T-helper 2 cell treated with Interferon-gamma antibody and Interleukin-4, amounts not matched to agents 5 μg/mL and 100 μg/mL, for 36 hours (primary cell): ENCODE measurements around the gene VCP.

ENCODE experiments used
- DNase-seq: peaks from one replicate; pipeline ENCODE4 v3.0.0; 2021; ENCODE audit warnings: low spot score
- H3K27ac Mint-ChIP-seq: one replicate; pipeline ENCODE4 v1.8.0; 2021; ENCODE audit warnings: mild to moderate bottlenecking, mixed read lengths
- H3K27me3 Mint-ChIP-seq: one replicate; pipeline ENCODE4 v1.8.0; 2021; ENCODE audit warnings: low read depth, mixed read lengths
- H3K36me3 Mint-ChIP-seq: one replicate; pipeline ENCODE4 v1.8.0; 2021; ENCODE audit warnings: low read depth, mixed read lengths
- H3K4me1 Mint-ChIP-seq: one replicate; pipeline ENCODE4 v1.8.0; 2021; ENCODE audit warnings: low read depth, mixed read lengths
- H3K4me3 Mint-ChIP-seq: one replicate; pipeline ENCODE4 v1.8.0; 2022; ENCODE audit warnings: mild to moderate bottlenecking, moderate library complexity, mixed read lengths
- H3K9me3 Mint-ChIP-seq: one replicate; pipeline ENCODE4 v1.8.0; 2021; ENCODE audit warnings: mixed read lengths

The VCP gene

DNA sequence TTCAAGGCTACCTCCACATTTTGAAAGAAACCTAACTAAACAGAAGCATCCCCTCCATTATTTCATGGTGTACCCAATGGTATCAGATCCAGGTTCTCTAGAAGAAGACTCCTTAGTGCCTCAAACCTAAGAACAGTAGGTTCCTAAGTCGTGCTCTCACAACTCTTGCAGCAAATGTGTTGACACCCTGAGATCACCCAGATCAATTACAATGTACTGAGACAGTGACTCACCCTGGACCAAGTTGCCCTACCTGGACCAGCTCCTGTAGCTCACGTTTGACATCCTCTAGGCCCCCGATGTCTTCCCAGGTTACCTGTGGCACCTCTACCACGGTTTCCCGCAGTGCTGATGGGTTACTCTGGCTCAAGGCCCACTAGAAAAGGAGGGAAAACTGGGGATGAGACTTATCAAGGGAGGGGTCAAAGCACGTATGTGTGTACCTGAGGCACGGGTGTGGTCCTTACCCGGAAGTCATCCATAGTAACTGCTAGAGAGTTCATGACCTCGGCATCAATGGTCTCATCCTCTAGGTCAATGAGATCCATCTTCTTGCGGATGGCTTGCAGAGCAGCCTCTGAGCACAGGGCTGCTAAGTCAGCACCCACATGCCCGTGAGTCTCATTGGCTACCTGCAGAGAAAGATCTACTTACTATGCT lies 11.7 kb downstream of the VCP start:
- Mint-ChIP-seq H3K4me3 (no peak overlapping the region), H3K4me1 (no peaks in the 10 kb centered on the region), H3K27ac (no peak overlapping the region), H3K27me3 (no peaks in the 10 kb centered on the region), H3K36me3 (peaks cover 82% of the 10 kb centered on the region), H3K9me3 (no peaks in the 10 kb centered on the region)
- DNase-seq = no peak

GRCh38 chr9:35059438-35059837 lies 13.0 kb downstream of the VCP start:
- H3K27me3 Mint-ChIP-seq = no peaks in the 10 kb centered on the region
- H3K36me3 Mint-ChIP-seq = peaks cover 84% of the 10 kb centered on the region
- H3K4me1 Mint-ChIP-seq = no peaks in the 10 kb centered on the region
- H3K27ac Mint-ChIP-seq = no peak overlapping the region
- H3K4me3 Mint-ChIP-seq = no peak overlapping the region
- DNase-seq = no peak
- no peaks in the 10 kb centered on the region for H3K9me3 Mint-ChIP-seq

- DNase-seq = no peak
- H3K36me3 Mint-ChIP-seq = peaks cover 77% of the 10 kb centered on the region
- no peaks in the 10 kb centered on the region for H3K27me3 Mint-ChIP-seq
- no peaks in the 10 kb centered on the region for H3K4me1 Mint-ChIP-seq
- no peaks in the 10 kb centered on the region for H3K9me3 Mint-ChIP-seq
- H3K4me3 Mint-ChIP-seq = no peak overlapping the region
- H3K27ac Mint-ChIP-seq = no peak overlapping the region
These were observed 15.2 kb downstream of the VCP start for GRCh38 chr9:35057271-35057620.

- H3K9me3 Mint-ChIP-seq = no peaks in the 10 kb centered on the region
- DNase-seq = no peak
- peaks cover 72% of the 10 kb centered on the region for H3K36me3 Mint-ChIP-seq
- no peaks in the 10 kb centered on the region for H3K4me1 Mint-ChIP-seq
- no peak overlapping the region for H3K27ac Mint-ChIP-seq
- no peak overlapping the region for H3K4me3 Mint-ChIP-seq
- H3K27me3 Mint-ChIP-seq = no peaks in the 10 kb centered on the region
These were observed 15.7 kb downstream of the VCP start for GRCh38 chr9:35056571-35057270.

DNA sequence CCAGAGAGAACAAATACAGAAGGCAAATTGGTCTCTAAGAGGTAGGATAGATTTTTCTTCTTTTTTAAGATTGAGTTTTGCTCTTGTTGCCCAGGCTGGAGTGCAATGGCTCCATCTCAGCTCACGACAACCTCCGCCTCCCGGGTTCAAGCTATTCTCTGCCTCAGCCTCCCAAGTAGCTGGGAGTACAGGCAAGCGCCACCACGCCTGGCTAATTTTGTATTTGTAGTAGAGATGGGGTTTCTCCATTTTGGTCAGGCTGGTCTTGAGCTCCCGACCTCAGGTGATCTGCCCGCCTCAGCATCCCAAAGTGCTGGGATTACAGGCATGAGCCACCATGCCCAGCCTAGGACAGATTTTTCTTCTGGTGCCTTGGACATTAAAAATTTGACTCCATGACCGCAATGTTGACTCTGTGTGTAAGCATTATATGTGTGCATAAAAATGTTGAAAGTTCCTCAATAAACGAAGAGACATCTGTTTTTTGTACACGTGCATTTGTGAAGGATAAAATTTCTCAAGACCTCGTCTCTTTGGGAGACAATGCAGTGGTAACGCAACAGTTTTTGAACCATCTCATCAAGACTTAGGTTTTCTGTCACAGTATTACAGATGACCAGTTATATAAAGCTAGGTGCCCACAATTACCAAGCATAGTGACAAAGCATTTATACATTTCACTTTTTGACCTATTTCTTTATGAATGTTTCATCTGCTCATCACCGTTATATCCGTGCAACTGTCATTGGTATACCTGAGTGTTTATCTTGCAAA lies 17.4 kb downstream of the VCP start:
- Mint-ChIP-seq H3K27me3 (no peaks in the 10 kb centered on the region), H3K36me3 (peaks cover 60% of the 10 kb centered on the region), H3K4me3 (no peak overlapping the region), H3K27ac (no peak overlapping the region), H3K9me3 (no peaks in the 10 kb centered on the region), H3K4me1 (no peaks in the 10 kb centered on the region)
- no peak for DNase-seq

DNA sequence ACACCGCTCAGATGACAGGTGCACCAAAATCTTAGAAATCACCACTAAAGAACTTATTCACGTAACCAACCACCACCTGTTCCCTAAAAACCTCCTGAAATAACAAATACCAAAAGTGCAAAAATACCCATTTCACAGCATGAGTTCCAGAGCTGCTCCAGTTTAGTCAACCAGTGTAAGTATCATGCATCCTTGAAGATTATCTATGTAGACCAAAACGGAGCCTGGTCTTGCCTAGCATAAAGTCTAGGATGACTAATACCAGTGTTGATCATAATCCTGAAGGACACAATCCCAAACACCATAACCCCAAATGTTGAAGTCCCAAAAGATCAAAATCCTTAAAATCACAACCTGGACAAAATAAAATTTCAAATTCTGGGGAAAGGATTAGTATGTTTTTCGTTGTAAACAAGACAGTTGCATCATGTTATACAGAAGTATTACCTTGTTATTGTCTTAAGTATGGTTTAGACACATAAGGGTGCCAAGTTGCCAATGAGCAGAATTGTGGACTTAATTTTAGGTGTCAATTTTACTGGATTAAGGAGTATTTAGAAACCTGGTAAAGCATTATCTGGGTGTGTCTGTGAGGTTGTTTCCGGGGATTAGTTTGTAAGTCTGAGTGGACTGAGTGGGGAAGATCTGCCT lies 18.1 kb downstream of the VCP start:
- Mint-ChIP-seq H3K4me1 (no peaks in the 10 kb centered on the region), H3K4me3 (no peak overlapping the region), H3K9me3 (no peaks in the 10 kb centered on the region), H3K36me3 (peaks cover 53% of the 10 kb centered on the region), H3K27ac (no peak overlapping the region), H3K27me3 (no peaks in the 10 kb centered on the region)
- DNase-seq = no peak

DNA sequence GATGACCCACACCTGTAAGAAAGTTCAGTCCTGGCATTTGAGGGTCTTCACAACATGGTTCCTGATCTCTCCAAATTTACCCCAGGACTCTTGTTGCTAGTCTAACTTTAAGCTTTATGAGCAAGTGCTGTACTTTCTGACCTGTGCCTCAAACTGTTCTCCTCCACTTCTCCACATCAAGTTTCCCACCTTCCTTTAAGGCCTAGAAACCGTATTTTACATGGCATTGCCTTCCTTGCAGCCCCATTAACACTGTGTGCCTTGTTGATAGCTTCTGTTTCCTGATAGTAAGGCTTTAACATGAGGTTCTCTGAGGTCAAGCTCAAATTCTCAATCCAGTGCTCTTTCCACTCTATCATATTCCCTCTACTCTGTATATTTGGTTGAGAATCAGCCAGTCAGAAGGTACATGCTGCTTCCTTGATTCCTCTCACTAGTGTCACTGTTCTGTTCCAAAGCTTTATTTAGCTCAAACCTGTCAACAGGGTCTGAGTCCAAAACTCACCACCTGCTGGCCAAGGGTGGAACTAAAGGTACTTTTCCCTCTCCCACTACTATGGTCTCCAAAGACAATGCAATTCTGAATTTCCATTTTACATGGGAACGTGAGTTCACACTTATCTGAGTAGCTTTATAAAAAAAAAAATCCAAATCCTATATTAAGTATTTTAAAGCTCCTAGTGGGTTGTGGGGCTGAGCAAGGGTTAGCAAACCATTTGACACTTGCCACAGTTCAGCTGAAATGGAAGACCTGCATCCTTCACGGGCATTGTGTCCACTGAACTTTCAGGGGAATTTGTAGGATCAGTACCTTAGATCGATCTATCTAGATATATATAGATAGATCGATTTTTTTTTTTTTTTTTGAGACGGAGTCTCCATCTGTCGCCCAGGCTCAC lies 21.1 kb downstream of the VCP start:
- Mint-ChIP-seq H3K27me3 (no peaks in the 10 kb centered on the region), H3K27ac (no peak overlapping the region), H3K9me3 (no peaks in the 10 kb centered on the region), H3K4me1 (no peaks in the 10 kb centered on the region), H3K36me3 (peaks cover 38% of the 10 kb centered on the region), H3K4me3 (no peak overlapping the region)
- no peak for DNase-seq

GRCh38 chr9:35048511-35048910 lies 23.9 kb downstream of the VCP start:
- Mint-ChIP-seq H3K27ac (no peak overlapping the region), H3K4me3 (no peak overlapping the region)

DNA sequence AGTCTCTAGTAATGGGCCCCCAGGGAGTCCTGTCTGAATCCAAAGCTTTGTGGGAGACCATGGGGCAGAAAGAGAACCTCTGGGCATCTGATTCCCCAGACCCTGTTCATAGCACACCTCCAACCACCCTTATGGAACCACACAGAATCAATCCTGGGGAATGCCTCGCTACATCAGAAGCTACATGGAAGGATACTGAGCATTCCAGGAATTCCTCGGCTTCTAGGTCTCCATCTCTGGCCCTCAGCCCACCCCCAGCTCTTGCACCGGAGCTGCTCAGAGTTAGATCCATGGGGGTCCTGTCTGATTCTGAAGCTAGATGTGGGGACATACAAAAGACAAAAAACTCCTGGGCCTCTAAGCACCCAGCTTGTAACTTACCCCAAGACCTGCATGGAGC lies 28.4 kb downstream of the VCP start:
- DNase-seq = no peak
- Mint-ChIP-seq H3K4me3 (no peak overlapping the region), H3K4me1 (no peaks in the 10 kb centered on the region), H3K36me3 (peaks cover 14% of the 10 kb centered on the region), H3K9me3 (no peaks in the 10 kb centered on the region), H3K27ac (no peak overlapping the region), H3K27me3 (no peaks in the 10 kb centered on the region)

More at GRCh38 chr9:35048511-35048910, 23.9 kb downstream of the VCP start:
- Mint-ChIP-seq H3K4me1 (no peaks in the 10 kb centered on the region), H3K9me3 (no peaks in the 10 kb centered on the region), H3K36me3 (peaks cover 20% of the 10 kb centered on the region), H3K27me3 (no peaks in the 10 kb centered on the region)
- no peak for DNase-seq

- Mint-ChIP-seq H3K4me3 (no peak overlapping the region), H3K4me1 (no peaks in the 10 kb centered on the region), H3K27me3 (no peaks in the 10 kb centered on the region), H3K9me3 (no peaks in the 10 kb centered on the region), H3K36me3 (peaks cover 7% of the 10 kb centered on the region), H3K27ac (no peak overlapping the region)
- DNase-seq = no peak
These were observed 29.4 kb downstream of the VCP start for GRCh38 chr9:35042891-35043545.

DNA sequence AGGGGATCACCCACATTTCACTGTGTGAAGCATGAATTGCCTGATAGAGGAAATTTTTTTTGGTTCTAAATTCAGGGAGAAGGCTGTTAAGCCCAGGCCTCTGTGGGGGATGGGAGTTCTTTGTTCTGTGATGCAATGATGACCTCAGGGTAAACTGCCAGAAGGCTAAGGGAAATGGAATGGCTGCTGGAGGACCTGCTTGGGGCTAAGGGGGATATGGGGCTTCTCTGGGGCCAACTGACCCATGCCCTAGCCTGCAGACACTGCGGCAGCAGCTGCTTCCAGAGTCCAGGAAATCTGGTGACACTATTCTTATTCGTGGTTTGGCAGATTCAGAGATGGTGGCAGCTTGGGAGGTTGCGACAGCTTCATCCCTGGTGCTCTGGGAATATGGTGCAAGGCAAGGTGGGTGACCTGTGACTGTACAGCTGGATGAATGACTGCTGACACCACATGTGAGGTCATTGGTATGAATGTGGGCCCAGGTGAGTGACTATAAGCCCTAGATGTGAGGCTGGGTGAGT lies 30.3 kb downstream of the VCP start:
- Mint-ChIP-seq H3K4me1 (no peaks in the 10 kb centered on the region), H3K27ac (no peak overlapping the region), H3K27me3 (no peaks in the 10 kb centered on the region), H3K36me3 (peaks cover 7% of the 10 kb centered on the region), H3K4me3 (no peak overlapping the region), H3K9me3 (no peaks in the 10 kb centered on the region)
- DNase-seq = no peak

- Mint-ChIP-seq H3K27ac (peak overlapping the region; percentile 81), H3K4me1 (peaks cover 6% of the 10 kb centered on the region), H3K4me3 (peak overlapping the region; percentile 69), H3K27me3 (no peaks in the 10 kb centered on the region), H3K36me3 (peaks cover 2% of the 10 kb centered on the region), H3K9me3 (no peaks in the 10 kb centered on the region)
- peak; percentile 61 for DNase-seq
These were observed 36.3 kb downstream of the VCP start for GRCh38 chr9:35035851-35036701.
